NCI-H345 (cell line): Measurements from ENCODE around the gene BSPRY.
"Not testable (repeated sequence)": the region's sequence is repeated elsewhere in the genome, so short reads cannot be mapped to it uniquely, and the experiment has no call there.

Experiments used
- DNase-seq: peaks from one replicate; lab custom pipeline; 2025; lab: John Stamatoyannopoulos, UW

The BSPRY gene

DNA sequence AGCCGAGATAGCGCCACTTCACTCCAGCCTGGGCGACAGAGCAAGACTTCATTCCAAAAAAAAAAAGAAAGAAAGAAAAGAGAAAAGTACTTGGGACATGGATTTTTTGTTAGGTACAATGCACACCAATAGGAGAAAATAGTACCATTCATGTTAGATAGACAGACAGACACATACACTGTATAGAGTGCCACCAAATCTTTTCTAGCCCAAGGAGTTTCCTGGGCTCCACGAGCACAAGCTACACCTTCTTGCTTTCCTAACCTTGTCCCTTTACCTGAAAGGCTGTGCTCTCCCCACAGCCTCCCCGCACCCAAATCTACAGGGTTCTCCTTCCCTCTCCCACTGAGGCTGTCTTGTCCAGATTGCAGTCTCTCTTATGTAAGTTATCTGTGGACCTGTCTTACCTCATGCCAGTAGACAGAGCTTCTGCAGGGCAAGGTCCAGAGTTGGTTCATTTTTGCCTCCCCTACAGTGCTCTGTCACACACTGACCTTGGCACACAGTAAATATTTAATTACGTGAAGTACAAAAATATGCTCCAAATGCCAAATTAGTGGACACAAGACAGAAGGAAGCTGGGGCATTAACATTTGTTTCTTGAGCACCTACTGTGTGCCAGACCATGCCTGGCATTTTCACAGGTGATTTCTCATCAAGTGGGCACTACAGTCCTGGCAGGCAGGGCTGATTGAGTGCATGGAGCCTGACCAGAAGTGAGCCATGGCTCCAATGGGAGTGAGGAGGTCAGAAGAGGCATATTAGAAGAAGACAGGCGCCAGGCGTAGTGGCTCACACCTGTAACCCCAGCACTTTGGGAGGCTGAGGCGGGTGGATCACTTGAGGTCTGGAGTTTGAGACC, 45.9 kb downstream of the BSPRY start:
- no peak for DNase-seq

DNA sequence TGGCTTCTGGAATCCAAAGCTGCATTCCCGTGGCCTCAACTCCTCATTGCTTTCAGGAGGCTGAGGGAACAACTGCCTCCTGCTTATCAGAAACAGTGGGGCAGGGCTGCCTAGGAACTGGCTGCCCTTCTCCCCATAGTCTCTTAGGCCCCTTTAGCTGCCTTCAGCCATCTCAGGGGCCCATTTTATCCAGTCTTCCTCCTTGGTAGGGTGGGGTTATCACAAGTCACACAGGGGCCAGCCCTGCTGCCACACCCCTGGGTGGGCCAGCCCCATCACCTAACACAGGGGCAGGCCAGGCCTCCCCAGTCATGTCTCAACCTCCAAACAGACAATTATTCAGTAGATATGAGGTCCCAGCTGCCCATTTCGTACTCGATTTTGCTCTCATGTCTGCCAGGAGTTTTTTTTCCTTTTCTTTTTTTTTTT, 47.9 kb downstream of the BSPRY start:
- DNase-seq: no peak

DNA sequence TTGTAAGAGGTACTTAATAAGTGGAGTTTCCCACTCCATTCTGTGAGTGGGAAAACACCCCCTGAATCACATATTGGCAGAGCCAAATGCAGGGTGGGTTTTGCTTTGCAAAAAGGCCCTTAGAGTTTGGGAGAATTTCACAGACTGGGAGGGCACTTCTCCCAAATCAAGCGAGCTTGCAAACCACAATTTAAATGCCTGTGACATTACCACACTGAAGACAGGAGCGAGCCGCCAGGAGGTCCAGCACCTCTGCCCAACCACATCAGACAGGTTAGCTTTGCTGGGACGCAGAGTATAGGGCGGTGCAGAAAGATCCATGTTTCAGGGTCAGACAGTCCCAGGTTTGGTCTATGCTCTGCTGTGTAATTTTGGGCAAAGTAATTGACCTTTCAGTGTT, 49.5 kb downstream of the BSPRY start:
- no peak for DNase-seq

DNA sequence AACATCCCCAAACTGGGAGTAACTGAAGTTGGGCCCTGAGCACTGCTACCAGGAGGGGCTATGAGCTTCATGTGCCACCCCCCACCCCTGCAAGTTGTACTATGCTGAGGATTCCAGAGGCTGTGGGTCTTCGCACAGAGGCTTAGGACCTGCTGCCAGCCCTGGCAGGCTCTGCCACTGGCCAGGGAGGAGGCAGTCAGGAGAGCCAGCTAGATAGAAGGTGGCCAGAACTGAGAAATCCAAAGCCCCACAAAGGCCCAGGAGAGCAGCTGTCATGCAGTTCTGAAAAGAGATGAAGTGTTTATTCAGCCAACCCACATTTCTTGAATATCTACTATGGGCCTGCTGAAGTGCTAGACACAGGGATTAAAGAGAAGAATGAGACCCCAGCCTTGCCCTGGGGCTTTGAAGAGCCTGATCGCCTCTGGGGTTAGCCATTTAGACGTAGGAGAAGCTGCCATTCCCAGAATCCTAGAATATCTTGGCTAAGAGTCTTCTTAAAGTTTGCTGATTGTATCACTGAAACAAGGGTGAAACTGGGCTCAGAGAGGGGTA, 50.4 kb downstream of the BSPRY start:
- DNase-seq: peak; percentile 1

DNA sequence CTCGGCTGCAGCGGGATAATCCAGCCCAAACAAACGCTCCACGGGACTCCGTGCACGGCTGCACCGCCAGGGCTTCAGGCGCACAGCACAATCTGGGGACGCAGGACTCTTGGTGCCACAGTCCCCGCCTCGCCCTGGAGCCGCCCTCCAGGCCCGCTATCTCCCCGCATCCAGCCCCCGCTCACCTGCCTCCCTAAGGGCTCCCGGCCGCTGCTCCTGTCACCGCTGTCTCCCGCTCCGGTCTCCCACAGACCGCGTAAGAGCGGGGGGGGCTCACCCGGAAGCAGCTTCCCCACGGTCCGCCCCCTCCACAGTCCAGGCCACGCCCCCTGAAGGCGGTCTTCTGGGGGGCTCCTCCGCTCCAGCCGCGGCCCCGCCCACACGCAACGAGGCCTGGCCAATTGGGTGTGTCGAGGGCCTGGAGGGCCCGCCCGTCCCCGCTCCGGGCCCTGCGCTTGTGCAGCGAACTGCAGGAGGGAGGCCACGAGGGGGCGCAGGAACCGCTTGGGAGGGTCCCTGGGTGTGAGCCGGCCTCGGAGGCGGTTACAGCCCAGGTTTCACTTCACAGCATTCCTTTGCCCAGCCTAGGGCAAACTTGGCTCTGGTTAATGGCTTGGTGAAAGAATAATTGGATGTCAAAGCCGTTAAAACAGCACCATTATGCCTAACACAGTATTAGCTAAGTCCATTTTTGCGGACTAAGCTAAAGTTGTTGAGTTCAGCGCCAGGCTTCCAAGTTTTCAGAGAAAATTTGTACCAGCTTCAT, 51.9 kb downstream of the BSPRY start, which contains the start of gene ALAD:
Gene ALAD, minus strand, starts transcription at position 258 of the 766 bp plus-strand sequence. CDS start 7,725 bp downstream, outside the sequence.
- DNase-seq: peak; percentile 99

DNA sequence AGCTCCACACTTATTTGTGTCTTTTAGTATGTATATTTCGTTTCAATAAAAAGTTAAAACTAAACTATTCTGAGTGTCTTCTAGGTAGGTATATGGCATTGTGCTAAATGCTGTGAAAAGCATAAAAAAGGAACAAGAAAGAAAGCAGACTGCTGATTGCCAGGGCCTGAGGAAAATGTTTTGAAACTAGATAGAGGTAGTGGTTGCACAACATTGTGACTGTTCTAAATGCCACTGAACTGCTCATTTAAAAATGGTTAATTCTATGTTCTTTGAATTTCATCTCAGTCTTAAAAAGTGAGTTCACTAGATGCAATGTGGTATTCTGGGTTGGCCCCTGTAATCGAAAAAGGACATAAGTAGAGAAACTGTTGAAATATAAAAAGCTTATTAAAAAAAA, 54.3 kb downstream of the BSPRY start:
- DNase-seq: no peak

DNA sequence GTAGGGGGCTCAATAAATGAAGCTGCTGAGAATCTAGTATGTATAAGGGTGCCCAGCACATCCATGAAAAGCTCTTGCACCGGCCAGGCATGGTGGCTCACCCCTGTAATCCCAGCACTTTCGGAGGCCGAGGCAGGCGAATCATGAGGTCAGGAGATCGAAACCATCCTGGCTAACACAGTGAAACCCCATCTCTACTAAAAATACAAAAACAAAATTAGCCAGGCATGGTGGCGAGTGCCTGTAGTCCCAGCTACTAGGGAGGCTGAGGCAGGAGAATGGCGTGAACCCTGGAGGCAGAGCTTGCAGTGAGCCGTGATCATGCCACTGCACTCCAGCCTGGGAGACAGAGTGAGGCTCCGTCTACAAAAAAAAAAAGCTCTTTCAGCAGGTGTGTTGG, 57.0 kb downstream of the BSPRY start:
- DNase-seq: not testable (repeated sequence)

DNA sequence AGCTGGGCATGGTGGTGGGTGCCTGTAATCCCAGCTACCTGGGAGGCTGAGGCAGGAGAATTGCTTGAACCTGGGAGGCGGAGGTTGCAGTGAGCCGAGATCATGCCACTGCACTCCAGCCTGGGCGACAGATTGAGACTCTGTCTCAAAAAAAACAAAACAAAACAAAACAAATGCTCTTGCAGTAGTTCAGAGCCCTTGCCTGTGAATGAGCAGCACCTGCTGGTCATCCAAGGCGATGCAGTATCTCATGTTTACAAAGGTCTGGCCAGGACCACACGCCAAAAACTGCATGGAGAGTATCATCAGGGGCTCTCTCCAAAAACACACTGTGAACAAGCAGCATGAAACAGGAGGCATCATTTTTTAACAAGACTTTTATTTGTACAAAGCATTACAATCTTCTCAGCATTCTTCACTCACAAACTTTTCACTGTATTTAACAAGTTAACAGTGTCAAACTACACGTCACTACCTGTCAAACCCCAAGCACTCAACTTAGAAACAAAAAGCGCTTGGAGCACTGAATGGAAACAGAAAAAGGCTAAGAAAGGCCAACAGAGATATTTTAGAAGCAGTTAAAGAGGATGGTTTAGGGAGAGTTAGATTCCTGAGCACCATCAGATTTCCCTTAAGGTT, 57.7 kb downstream of the BSPRY start:
- peak; percentile 44 for DNase-seq

DNA sequence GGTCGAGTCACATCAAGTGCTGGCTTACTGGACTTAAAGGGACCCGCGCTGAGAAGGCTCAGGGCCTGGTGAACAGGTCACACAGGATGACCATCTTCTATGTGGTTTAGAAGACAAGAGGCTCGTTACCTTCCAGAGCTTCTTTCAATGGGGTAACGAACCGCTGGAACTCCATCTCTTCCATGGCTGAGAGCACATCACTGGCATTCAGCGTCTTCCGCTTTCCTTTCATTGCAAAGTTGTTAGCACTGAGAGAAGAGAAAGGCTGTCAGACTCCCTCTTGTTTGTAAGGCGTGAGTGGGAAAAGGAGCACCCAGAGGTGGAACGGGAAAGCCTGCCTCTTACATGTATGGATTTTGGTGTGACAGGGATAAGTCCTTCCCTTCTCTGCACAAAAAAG, 60.1 kb downstream of the BSPRY start:
- DNase-seq: no peak

DNA sequence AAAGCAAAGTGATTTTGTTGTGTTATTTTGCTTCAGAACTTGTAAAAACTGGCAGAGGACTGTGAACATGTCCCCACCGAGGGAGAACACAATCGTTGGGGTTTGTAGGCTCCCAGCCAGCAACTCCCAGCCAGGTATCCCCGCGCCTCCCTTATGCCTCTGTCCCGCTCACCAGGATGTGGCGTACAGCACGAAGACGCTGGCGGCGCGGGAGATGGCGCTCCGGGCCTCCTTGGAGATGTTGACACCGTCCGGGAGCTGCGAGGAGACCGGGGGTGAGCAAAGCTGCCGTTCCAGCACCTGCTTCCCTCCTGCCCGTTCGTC, 60.5 kb downstream of the BSPRY start:
- DNase-seq: no peak

DNA sequence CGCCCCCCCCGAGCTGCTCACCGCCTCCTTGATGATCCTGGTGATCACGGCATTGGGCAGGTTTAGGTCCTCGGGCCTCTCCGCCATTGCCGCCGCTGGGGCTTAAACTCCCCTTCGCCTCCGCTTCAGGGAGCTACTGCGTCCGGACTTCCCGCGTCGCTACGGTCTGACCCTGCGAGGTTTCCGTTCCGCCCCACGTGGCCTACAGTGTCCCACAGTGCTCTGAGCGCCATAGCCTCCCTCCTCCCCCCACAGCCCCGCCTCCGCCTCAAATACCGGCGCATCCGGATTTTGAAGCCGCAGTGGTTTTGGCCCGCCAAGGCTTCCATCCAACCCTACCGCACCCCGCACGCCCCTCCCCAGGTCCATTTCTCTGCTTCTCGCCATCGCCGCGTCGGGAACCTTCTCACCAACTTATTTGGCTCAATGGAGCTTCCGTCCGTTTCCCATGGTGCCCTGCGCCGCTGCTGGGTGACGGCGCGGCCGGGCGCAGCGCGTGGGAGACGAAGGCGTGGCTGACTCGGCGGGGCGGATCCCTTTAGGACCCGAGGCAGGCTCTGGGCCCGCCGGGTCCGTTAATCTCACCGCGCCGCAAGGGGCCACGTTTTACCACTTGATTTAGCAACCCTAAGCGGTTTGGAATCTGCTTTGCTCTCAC, 61.0 kb downstream of the BSPRY start, which contains the start of the genes C9orf43 and POLE3:
Gene C9orf43, plus strand, starts transcription at position 541 of the 658 bp plus-strand sequence. CDS start 2,747 bp downstream, outside the sequence.
Gene POLE3, minus strand, starts transcription at position 469 of the 658 bp plus-strand sequence. Its CDS starts 382 bp downstream, at position 87.
- peak; percentile 96 for DNase-seq

DNA sequence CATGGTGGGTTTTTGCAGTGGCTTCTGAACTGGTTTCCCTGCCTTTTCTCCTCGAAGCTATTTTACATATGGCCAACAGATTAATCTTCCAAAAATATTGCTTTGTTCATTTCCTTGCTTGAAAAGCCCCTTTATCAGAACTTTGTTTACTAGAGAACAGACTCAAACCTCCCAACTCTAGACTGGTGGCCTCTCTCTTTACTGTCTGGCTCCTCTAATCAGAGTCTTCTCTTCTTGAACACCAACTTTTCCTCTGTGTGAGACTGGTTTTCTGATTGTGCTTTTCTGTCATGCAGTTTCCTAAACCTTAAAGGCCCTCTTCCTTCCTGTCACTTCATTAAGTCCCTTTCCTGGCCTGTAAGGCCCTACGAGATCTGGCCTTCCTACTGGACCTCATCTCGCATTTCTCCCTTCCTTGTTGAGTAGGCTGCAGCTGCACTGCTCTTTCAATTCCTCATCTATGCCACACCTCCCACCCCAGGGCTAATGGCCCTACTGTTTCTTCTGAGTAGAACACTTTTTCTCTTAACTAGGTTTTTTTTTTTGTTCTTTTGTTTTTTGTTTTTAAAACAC, 66.9 kb downstream of the BSPRY start:
- DNase-seq: no peak

DNA sequence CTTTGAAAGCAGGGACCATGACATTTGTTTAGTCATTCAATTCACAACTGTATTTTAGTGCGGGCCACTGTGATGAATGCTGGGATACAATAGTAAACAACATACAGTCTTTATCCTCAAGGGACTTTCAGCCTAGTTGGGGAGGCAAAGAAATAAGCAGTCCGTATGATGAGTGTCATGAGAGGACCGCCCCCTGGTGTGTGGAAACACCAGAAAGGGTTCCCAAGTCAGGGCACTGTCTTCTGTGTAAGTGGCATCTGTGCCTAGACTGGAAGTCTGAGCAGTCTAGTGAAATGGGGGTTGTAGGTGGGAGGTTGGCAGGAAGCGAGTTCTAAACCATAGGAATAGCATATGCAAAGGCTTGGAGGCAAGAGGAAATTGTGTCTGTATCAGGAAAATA, 68.0 kb downstream of the BSPRY start:
- no peak for DNase-seq
